Panc1 (cell line): ENCODE data around the gene PPM1L. TPM values are rescaled to one million over a fixed set of nuclear protein-coding genes. Genes with fewer than 3 reads are reported as not detected.

Experiments
- ATAC-seq: fragments of 200-7000 bp; cut with Tn5 transposase; 2 replicates; pipeline ENCODE4 v1.9.1; 2020; ENCODE audit warnings: mild to moderate bottlenecking, moderate library complexity
- BruUV-seq: library from RNA; stranded (reverse); fragments of 400-500 nt; replicated peaks from 2 replicates; lab custom pipeline; 2021; lab: Mats Ljungman, UMichigan
- CTCF ChIA-PET: fragments of 300-600 bp; sonication (Branson Sonifier 250); formaldehyde crosslinking; loops from one replicate; lab custom pipeline; 2022; ENCODE audit warnings: antibody characterized with exemption; lab: Charles Lee
- POLR2A ChIA-PET: fragments of 300-600 bp; sonication (Branson Sonifier 250); formaldehyde crosslinking; loops from one replicate; lab custom pipeline; 2022; ENCODE audit warnings: antibody characterized with exemption; lab: Charles Lee
- DNase-seq: peaks from one replicate; pipeline ENCODE4 v3.0.0-alpha.2; 2010; ENCODE audit warnings: low read depth, low spot score
- H3K27ac ChIP-seq: 2 replicates; pipeline ENCODE4 v1.5.1; 2011; ENCODE audit warnings: mild to moderate bottlenecking, low read length, inconsistent platforms
- H3K27me3 ChIP-seq: fragments of 200-500 bp; sonication (Bioruptor generic); 2 replicates; pipeline ENCODE4 v1.6.0; 2014; ENCODE audit warnings: low read length, inconsistent platforms; ENCODE audit not compliant: control insufficient read depth, insufficient read depth
- H3K36me3 ChIP-seq: fragments of 200-500 bp; sonication (Bioruptor generic); 2 replicates; pipeline ENCODE4 v1.5.1; 2014; ENCODE audit warnings: inconsistent platforms, mild to moderate bottlenecking, low read length, moderate library complexity; ENCODE audit not compliant: control insufficient read depth, insufficient read depth
- H3K4me1 ChIP-seq: 2 replicates; pipeline ENCODE4 v1.5.1; 2011; ENCODE audit warnings: inconsistent platforms, mild to moderate bottlenecking, low read length, moderate library complexity; ENCODE audit not compliant: control insufficient read depth, insufficient read depth
- H3K4me3 ChIP-seq, 2 experiments: 2 replicates each; pipeline ENCODE4 v1.5.1; 2011 to 2012; ENCODE audit warnings: low read depth in 2 of 2, low read length in 2 of 2, mild to moderate bottlenecking in 2 of 2, inconsistent platforms in 1 of 2, moderate library complexity in 1 of 2
- H3K9me3 ChIP-seq: fragments of 200-500 bp; sonication (Bioruptor generic); 2 replicates; pipeline ENCODE4 v1.5.1; 2014; ENCODE audit warnings: low read depth, mild to moderate bottlenecking, inconsistent platforms, low read length, moderate library complexity; ENCODE audit not compliant: control insufficient read depth, insufficient read depth
- CTCF ChIP-seq: fragments of 450-650 bp; IDR thresholded peaks from 2 replicates; pipeline ENCODE4 v1.5.1; 2017; ENCODE audit warnings: mild to moderate bottlenecking
- POLR2AphosphoS5 ChIP-seq: IDR thresholded peaks from 2 replicates; pipeline ENCODE4 v1.6.1; 2012; ENCODE audit warnings: mild to moderate bottlenecking, low read depth, low read length, moderate library complexity
- REST ChIP-seq, 2 experiments: IDR thresholded peaks; 2 replicates each; pipeline ENCODE4 v1.6.1; 2011 to 2012; ENCODE audit warnings: low read depth in 2 of 2, control low read depth in 1 of 2, low read length in 1 of 2, mild to moderate bottlenecking in 1 of 2, moderate library complexity in 1 of 2; ENCODE audit not compliant: insufficient read depth in 1 of 2
- SIN3A ChIP-seq: IDR thresholded peaks from 2 replicates; pipeline ENCODE4 v1.6.1; 2012; ENCODE audit warnings: low read depth, mild to moderate bottlenecking, low read length, moderate library complexity, borderline replicate concordance; ENCODE audit not compliant: insufficient read depth
- TCF7L2 ChIP-seq: IDR thresholded peaks from 2 replicates; pipeline ENCODE4 v1.6.1; 2011; ENCODE audit warnings: mild to moderate bottlenecking, low read depth, low read length, inconsistent platforms
- in situ Hi-C: cut with HindIII; loops from 2 replicates; pipeline ENCODE4 v1.10.0; 2016; ENCODE audit warnings: low sequenced_read_pairs, low pct_unique_long_range_greater_than_20kb
- intact Hi-C: fragments of 100-400 bp; cut with micrococcal nuclease; formaldehyde crosslinking; loops from one replicate; pipeline ENCODE4 v1.10.0; 2022; ENCODE audit not compliant: unreplicated experiment
- total RNA-seq: library from RNA; stranded (reverse); gene quantifications from one replicate; pipeline ENCODE4 v1.2.1, GENCODE V29; 2021; ENCODE audit not compliant: unreplicated experiment

The PPM1L gene
- total RNA-seq, 1 experiment from 2014 or later: 23.8 TPM

GRCh38 chr3:161042023-161042501 is 286.0 kb downstream of the PPM1L start:
- no peak overlapping the region for H3K4me3 ChIP-seq
- ChIA-PET POLR2A (no interaction called here), CTCF (no interaction called here)
- in situ Hi-C loops (no loop called here), intact Hi-C loops (no loop called here)
- peak; percentile 73 for ATAC-seq
- H3K36me3 ChIP-seq: no peaks in the 10 kb centered on the region
- DNase-seq: no peak
- BruUV-seq: no TSS peak
- H3K4me1 ChIP-seq: 0 out of 2 replicates have a peak, but pooled peaks cover 5% of the 10 kb centered on the region
- no peak for TF ChIP-seq POLR2AphosphoS5
- TF ChIP-seq SIN3A: no peak
- no peak for TF ChIP-seq CTCF
- no peak for TF ChIP-seq TCF7L2
- TF ChIP-seq REST (IDR thresholded peaks at IDR 0.05; ENCODE audit: insufficient read depth in 1 of 2, low read depth in 2 of 2, low read length in 1 of 2): no peak
- H3K27ac ChIP-seq: no peak overlapping the region
- no peaks in the 10 kb centered on the region for H3K9me3 ChIP-seq
- no peaks in the 10 kb centered on the region for H3K27me3 ChIP-seq

- in situ Hi-C loops: no loop called here
- CTCF ChIA-PET: no interaction called here
These were observed 287.5 kb downstream of the PPM1L start for GRCh38 chr3:161043336-161044035.

More at GRCh38 chr3:161043336-161044035, 287.5 kb downstream of the PPM1L start:
- Histone ChIP-seq H3K36me3 (no peaks in the 10 kb centered on the region), H3K27ac (no peak overlapping the region), H3K27me3 (no peaks in the 10 kb centered on the region), H3K4me3 (no peak overlapping the region), H3K4me1 (0 out of 2 replicates have a peak, but pooled peaks cover 5% of the 10 kb centered on the region), H3K9me3 (no peaks in the 10 kb centered on the region)
- intact Hi-C loops: no loop called here
- POLR2A ChIA-PET: no interaction called here
- no peak for ATAC-seq
- DNase-seq: no peak
- TF ChIP-seq TCF7L2 (no peak), CTCF (no peak), REST (IDR thresholded peaks at IDR 0.05; ENCODE audit: insufficient read depth in 1 of 2, low read depth in 2 of 2, low read length in 1 of 2) (no peak), POLR2AphosphoS5 (no peak), SIN3A (no peak)
- BruUV-seq: no TSS peak
